HG02973 (cell line): ENCODE data around the gene MACROH2A1.

Experiments used
- ATAC-seq: cut with Tn5 transposase; IDR thresholded peaks from one replicate; pipeline ENCODE4 v1.9.1; 2021; ENCODE audit warnings: moderate library complexity; ENCODE audit not compliant: unreplicated experiment

The MACROH2A1 gene

GRCh38 chr5:135335031-135335828, 63.8 kb downstream of the MACROH2A1 start:
- ATAC-seq, result no peak

DNA sequence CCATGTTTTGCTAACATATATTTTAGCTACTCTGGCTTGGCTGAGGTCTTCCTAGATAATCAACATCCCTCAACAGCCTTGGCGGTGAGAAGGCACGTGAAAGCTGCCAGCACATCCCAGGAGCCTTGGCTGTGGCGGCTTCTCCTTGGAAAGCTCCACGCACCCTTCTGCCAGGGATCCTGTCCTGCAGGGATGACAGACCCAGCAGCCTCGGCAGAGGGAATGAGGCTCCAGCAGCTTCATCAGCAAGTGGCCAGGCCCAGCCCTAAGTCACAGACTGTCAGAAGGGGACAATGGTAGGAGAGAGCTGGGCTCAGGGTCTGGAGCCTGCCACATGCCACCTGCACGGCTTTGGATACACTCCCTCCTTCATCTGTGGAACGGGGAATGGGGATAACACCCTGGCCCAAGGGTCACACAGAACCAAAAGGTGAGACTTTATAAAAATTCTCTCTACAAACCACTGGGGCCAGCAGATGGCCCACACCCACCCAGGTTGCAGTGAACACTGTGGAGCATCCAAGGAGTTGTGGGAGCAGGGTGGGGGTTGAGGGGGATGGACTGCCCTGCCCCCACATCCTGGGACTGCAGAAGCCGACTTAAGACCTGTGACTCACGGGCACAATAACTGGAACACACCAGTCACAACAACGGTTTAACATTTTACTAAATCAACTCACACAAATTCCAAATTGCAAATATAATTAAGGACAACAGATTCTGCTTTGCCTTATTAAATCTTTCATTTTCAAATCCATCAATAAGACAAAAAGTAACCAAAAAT, 65.1 kb downstream of the MACROH2A1 start:
- ATAC-seq, result no peak

DNA sequence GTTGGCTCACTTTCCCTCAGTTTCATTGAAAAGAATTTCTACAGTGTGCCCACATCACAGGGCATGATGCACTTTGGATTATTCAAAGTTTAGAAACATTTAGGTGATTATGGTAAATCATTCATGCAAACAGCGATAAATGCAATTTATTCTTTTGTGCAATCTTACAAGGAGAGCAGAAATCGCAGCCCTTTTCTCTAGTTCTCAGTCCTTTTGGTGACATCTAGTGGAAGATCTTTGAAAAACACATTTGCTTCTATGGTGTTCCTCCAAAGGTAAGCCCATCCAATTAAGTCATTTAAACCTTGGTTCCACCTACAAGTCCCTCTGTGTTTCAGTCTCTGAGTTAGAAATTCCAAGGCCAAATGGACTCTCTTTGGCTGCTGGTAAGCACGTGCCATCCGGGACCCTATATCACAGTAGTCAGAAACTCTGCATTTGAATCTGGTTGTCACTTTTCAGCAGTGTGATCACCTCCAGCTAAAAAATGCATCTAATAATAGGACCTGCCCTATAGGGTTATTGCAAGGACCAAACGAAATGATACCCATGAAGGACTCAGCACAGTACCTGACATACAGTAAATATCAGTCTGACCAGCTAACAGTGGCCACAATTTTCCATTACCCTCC, 66.4 kb downstream of the MACROH2A1 start:
- no peak for ATAC-seq

DNA sequence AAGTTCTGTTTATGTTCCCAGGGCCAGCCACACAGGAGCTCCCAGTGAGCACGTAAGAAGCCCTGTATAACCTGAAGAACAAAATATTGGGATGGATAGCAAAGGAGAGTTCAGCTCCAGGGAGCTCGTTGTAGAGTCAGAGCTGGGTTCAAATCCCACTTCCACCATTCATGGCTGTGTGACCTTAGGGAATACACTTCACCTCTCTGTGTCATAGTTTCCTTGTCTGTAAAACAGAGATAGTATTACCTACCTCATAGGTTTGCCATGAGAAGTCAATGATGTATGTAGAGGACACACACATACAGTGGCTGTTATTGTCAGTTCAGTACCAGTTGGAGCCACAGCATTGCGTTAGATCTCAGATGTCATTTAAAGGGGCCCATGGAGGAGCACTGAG, 67.4 kb downstream of the MACROH2A1 start:
- ATAC-seq, result no peak

DNA sequence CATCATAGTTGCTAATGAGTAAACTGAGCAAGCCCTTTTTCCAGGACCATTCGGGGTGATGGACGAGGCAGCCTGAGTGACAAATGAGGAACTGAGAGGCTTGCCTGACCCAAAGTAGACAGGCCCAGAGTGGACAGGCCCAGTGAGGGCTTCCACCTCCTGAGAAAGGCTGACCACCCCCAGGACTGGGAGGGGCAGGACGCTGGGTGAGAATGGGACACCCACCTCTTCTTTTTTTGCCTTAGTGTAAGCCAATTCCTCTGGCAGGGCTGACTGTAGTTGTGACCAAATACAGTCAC, 68.3 kb downstream of the MACROH2A1 start:
- ATAC-seq, result no peak

- ATAC-seq, result no peak
Observed at GRCh38 chr5:135329913-135330797, 68.9 kb downstream of the MACROH2A1 start.

DNA sequence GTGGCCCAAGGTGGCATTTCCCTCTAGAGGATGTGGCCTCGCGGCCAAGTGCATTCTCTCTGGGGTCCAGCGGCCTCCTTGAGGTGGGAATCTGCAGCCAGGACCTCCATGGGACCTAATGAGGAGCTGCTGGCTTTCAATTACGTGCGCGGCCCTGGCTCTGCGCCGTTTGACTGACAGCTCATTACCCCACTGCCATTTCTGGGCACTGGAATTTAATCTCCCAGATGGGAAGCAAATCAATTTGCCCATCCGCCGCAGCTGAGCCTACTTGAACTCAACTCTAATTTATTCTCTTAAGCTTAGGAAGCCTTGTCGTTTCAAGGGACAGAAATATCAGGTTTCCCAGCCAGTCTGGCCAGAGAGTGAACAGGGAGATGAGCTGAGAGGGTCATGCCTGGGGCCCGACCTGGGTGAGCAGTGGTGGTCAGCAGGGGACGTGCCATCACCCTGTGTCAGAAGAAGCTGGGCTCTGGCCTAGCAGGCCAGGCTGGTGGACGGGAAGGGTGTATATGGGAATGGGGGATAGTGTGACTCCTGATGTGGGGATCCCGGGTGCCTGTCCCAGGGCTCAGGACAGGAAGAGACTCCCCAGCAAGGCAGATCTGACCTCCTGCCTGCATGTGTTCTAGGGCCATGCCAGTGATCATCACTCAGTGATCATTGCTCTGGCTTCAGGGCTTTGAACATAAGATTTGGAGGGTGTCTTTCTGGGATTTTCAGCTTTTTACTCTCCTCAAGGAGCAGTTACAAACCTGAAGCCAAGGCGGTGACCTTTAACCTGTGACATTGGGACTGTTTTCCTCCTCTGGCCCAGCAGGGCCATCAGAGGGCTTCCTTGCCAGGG, 69.7 kb downstream of the MACROH2A1 start:
- ATAC-seq, result no peak

DNA sequence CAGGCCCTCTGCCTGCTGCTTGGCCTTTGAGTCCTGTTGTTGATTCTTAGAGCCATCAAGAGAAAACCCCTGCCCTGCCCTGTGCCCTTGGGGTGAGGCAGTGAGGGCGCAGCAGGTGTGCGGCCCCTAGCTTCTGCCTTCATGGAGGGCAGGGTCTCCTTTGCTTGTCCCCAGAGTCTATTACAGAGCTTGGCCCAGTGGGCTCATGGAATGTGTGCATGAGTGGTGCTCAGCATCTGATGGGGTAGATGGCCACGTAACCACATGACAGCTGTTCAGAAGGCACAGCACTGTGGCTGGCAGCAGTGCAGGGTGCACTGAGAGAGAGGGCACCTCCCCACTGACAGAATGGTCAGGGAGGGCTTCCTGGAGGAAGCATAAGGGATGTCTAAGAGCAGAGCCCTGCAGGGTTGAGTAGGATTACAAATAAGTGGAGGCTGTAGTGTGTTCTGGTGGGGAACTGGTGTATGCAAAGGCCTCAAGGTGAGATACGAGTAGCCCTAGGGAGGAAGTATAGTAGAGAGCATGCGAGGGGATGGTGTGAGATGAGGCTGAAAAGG, 70.8 kb downstream of the MACROH2A1 start:
- ATAC-seq, result no peak

DNA sequence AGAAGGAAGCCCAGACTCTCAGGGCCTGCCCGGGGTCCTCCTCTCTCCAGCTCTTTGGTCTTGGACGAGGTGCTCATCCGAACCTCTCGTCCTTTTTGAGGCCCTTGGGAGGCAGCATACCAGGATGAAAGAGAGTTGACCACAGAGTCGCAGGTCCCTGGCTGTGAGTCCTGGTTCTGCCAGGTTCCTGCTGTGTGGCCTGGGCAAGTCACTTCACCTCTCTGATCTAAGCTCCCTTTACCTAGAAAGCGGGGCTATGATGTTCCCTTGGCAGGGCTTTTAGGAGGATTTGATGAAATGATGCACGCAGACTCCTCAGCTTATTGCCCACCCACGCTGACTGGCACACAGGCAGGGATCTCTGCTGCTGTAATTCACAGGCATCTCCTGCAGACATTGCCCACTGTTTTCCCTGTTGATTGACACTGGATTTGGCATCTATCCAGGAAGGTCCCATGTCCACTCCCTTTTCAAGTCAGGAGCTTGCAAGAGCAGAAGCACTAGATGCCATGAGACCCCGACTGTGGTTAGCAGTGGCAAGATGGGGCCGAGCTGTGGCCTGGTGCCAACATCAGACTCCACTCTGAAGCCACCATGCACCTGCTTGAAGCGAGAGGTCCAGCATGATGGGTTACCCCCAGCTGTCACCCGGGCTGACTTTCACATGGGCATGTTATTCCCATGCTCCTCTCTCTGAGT, 71.5 kb downstream of the MACROH2A1 start:
- ATAC-seq, result no peak

- ATAC-seq, result no peak
Observed at GRCh38 chr5:135326296-135327254, 72.5 kb downstream of the MACROH2A1 start.

DNA sequence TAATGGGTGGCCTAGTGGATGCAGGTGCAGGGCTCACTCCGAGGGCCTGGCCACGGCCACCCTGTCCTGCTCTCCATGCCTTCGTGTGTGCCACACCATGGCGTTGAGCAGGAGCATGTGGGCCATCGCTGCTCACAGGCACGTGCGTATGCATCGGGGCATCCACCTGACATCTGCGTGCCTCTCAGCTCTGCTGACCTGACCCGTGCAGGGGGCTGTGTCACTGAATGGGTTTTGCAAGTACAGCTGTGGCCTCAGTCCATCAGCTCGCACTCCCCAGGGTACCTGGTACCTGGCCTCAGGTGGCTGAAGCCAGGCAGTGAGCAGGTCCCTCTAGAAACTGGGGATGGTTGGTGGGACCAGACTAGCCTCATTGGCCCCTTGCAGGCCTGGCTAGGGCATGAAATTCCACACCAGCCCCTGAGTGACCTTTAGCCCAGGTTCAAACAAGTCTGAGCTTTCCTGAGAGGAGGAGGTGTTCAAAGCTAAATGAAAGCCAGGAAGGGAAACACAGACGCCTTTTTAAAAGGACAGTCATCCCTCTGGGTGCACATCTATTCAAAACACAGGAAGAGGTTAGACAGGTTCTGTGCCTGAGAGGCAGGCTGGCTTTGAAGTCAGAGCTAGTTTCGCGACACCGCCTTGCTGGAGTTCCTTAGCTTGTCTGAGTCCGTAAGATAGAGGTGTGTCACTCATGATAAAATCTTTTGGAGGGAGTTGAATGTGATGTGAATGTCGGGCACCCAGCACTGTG, 74.0 kb downstream of the MACROH2A1 start:
- ATAC-seq, result no peak

DNA sequence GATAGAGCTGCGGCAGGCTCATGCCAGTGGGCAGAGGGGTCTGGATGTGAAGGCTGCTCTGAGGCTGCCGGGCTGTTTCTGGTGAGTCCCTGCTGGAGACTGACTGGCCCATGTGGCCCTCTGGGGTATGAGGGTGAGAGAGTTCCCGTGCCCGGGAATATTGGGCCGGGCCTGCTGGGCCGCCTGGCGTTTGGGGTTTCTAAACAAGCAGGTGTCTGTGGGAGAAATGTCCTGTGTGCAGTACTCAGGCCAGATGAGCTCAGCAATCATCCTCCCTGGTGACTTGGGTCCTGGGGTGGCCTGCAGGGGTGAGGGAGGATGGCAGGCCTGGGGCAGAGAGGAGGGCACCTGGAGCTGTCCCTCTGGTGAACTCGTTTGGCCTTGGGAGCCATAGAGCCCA, 74.9 kb downstream of the MACROH2A1 start:
- no peak for ATAC-seq

DNA sequence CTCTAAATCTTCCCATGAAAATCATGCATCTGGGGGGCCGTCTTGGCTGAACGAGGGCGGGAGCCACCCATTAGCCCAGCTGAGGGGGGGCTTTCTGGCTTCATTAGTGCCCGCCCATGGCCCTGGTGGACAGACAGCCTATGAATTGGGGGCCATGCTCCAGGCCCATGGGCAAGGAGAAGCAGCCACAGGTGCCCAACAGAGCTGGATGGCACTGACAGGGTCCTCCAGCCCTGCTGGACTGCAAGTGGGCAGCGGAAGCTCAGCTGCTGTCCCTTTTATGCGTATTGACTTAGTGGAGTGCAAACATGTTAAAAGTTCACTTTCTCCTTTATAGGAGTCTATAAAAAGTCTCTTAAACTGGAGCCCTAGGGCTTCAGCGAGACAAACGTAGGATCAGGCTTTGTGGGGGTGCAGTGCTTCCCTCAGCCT, 75.3 kb downstream of the MACROH2A1 start:
- ATAC-seq, result no peak

DNA sequence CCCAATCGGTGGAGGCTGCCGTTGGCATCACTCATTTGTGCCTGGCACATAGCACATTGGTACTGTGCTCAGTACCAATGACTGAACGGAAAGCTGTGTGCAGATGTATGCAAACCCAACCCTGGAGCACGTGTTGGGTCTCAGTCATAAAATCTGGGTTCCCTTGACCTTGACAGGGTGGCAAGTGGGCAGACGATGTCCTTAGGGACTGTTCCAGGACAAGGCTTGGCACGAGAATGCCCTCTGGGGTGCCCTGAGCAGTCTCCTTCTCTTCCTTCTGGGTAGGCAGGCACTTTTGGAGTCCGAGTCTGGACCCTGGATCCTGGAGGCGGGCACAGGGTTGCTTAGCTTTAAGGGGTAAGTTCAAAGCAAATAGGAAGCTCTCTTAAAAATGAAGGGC, 75.8 kb downstream of the MACROH2A1 start:
- no peak for ATAC-seq

- ATAC-seq, result no peak
Observed at GRCh38 chr5:135322744-135323143, 76.3 kb downstream of the MACROH2A1 start.

GRCh38 chr5:135322271-135322670, 76.8 kb downstream of the MACROH2A1 start:
- no peak for ATAC-seq

- ATAC-seq, result no peak
Observed at GRCh38 chr5:135320718-135321484, 78.1 kb downstream of the MACROH2A1 start.
